Measurements from ENCODE around the gene KHSRP.
A peak's percentile ranks its signal among the peaks of the same experiment; 100 is the strongest.

GRCh38 chr19:6417713-6418561, 6.7 kb downstream of the KHSRP start:
- TF ChIP-seq POLR2A (IDR thresholded peaks at IDR 0.05) = no peak
- TF ChIP-seq, protein P1, sequence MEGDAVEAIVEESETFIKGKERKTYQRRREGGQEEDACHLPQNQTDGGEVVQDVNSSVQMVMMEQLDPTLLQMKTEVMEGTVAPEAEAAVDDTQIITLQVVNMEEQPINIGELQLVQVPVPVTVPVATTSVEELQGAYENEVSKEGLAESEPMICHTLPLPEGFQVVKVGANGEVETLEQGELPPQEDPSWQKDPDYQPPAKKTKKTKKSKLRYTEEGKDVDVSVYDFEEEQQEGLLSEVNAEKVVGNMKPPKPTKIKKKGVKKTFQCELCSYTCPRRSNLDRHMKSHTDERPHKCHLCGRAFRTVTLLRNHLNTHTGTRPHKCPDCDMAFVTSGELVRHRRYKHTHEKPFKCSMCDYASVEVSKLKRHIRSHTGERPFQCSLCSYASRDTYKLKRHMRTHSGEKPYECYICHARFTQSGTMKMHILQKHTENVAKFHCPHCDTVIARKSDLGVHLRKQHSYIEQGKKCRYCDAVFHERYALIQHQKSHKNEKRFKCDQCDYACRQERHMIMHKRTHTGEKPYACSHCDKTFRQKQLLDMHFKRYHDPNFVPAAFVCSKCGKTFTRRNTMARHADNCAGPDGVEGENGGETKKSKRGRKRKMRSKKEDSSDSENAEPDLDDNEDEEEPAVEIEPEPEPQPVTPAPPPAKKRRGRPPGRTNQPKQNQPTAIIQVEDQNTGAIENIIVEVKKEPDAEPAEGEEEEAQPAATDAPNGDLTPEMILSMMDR (IDR thresholded peaks at IDR 0.05) = peak in 3 of 6 experiments; percentile 32 to 42 (median 35)
